Smooth muscle cell (in vitro differentiated cells): ENCODE data around the gene TADA1. TPM values are rescaled to one million over a fixed set of nuclear protein-coding genes. Genes with fewer than 3 reads are reported as not detected.

Experiments
- DNase-seq: peaks from one replicate; lab custom pipeline; 2025; ENCODE audit not compliant: unreplicated experiment; lab: John Stamatoyannopoulos, UW
- H2AFZ ChIP-seq: fragments of 200-600 bp; sonication (generic); 2 replicates; pipeline ENCODE4 v1.6.0; 2016; ENCODE audit warnings: antibody characterized with exemption, low read depth, mild to moderate bottlenecking
- H3F3A ChIP-seq: fragments of 200-600 bp; sonication (generic); 2 replicates; pipeline ENCODE4 v1.6.0; 2017; ENCODE audit warnings: antibody characterized with exemption, low read depth
- H3K27ac ChIP-seq: fragments of 200-600 bp; sonication (generic); 2 replicates; pipeline ENCODE4 v1.5.1; 2016; ENCODE audit warnings: low read depth, mild to moderate bottlenecking
- H3K27me3 ChIP-seq: fragments of 200-600 bp; sonication (generic); 2 replicates; pipeline ENCODE4 v1.6.1; 2016; ENCODE audit warnings: low read depth, mild to moderate bottlenecking
- H3K36me3 ChIP-seq: fragments of 200-600 bp; sonication (generic); 2 replicates; pipeline ENCODE4 v1.5.1; 2016; ENCODE audit warnings: low read depth
- H3K4me1 ChIP-seq: fragments of 200-600 bp; sonication (generic); 2 replicates; pipeline ENCODE4 v1.5.1; 2016; ENCODE audit warnings: low read depth
- H3K4me2 ChIP-seq: fragments of 200-600 bp; sonication (generic); 2 replicates; pipeline ENCODE4 v1.6.0; 2016; ENCODE audit warnings: mild to moderate bottlenecking
- H3K4me3 ChIP-seq: fragments of 200-600 bp; sonication (generic); 2 replicates; pipeline ENCODE4 v1.5.1; 2016; ENCODE audit warnings: mild to moderate bottlenecking
- H3K79me2 ChIP-seq: fragments of 200-600 bp; sonication (generic); 2 replicates; pipeline ENCODE4 v1.6.0; 2016; ENCODE audit warnings: low read depth, mild to moderate bottlenecking
- H3K9ac ChIP-seq: fragments of 200-600 bp; sonication (generic); 2 replicates; pipeline ENCODE4 v1.6.0; 2016; ENCODE audit warnings: low read depth
- H3K9me3 ChIP-seq: fragments of 200-600 bp; sonication (generic); replicated peaks from 2 replicates; pipeline ENCODE4 v1.5.1; 2016; ENCODE audit warnings: low read depth
- H4K20me1 ChIP-seq: fragments of 200-600 bp; sonication (generic); 2 replicates; pipeline ENCODE4 v1.6.0; 2016; ENCODE audit warnings: low read depth
- CTCF ChIP-seq: fragments of 200-600 bp; sonication (generic); IDR thresholded peaks from 2 replicates; pipeline ENCODE4 v1.5.1; 2017; ENCODE audit warnings: borderline replicate concordance, mild to moderate bottlenecking, antibody characterized with exemption; ENCODE audit not compliant: insufficient read depth, poor library complexity, severe bottlenecking
- WGBS: methylation state at CpG from one replicate; pipeline ENCODE4 v1.1.7; 2016; ENCODE audit warnings: low lambda C conversion rate; 5-methylcytosine and 5-hydroxymethylcytosine counted together
- polyA plus RNA-seq: library from polyadenylated mRNA; unstranded; fragments of >200 nt; fragmentation: Nextera tagmentation; extraction: Ambion mirVana; gene quantifications from 2 replicates; pipeline ENCODE4 v1.2.1, GENCODE V29; 2016
- total RNA-seq: library from RNA; depleted of rRNA; stranded (reverse); fragments of >200 nt; gene quantifications from 2 replicates; pipeline ENCODE4 v1.2.3, GENCODE V29; 2014

Gene TADA1
- total and polyA plus RNA-seq, 2 experiments from 2014 or later = 12.2 to 16.3 TPM

- H3K4me3 ChIP-seq = no peak overlapping the region
- no peak overlapping the region for H3K27ac ChIP-seq
- no peak overlapping the region for H3K9ac ChIP-seq
- no peak for DNase-seq
- peaks cover 1% of the 10 kb centered on the region for H3K4me1 ChIP-seq
- no peak overlapping the region for H3K4me2 ChIP-seq
- H3K79me2 ChIP-seq = peaks cover 41% of the 10 kb centered on the region
- TF ChIP-seq CTCF = no peak
- no peaks in the 10 kb centered on the region for H3F3A ChIP-seq
- H4K20me1 ChIP-seq = peaks cover 52% of the 10 kb centered on the region
- WGBS = 95% methylated on average over 3 of the region's 3 CpGs
- H2AFZ ChIP-seq = no peak overlapping the region
- no peaks in the 10 kb centered on the region for H3K9me3 ChIP-seq
- H3K27me3 ChIP-seq = no peaks in the 10 kb centered on the region
- peaks cover 4% of the 10 kb centered on the region for H3K36me3 ChIP-seq
These were observed 6.6 kb downstream of the TADA1 start for GRCh38 chr1:166869318-166870099.

DNA sequence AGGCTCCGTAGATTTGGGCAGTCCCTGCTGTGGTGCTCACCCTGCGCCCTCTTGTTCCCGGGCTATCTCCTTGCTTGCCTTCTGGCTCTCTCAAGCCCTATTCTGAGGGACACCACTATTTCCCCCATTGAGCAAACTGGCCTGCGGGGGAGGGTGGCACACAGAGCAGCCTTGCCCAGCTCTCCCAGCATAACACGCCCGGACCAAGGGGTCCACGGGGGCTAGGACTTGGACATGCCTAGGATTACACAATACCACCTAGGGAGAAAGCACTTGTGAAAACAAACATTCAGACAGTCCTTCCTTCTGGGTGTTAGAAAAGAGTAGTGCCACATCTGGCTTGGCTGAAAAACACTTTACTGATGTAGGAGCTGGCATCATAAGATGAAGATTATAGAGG lies 7.4 kb downstream of the TADA1 start:
- Histone ChIP-seq H3K4me1 (no peaks in the 10 kb centered on the region), H3K79me2 (peaks cover 34% of the 10 kb centered on the region), H3K27ac (no peak overlapping the region), H3F3A (no peaks in the 10 kb centered on the region), H3K4me3 (no peak overlapping the region), H3K9me3 (no peaks in the 10 kb centered on the region), H2AFZ (no peak overlapping the region), H3K9ac (no peak overlapping the region), H3K36me3 (peaks cover 9% of the 10 kb centered on the region), H3K27me3 (no peaks in the 10 kb centered on the region), H3K4me2 (no peak overlapping the region), H4K20me1 (peaks cover 52% of the 10 kb centered on the region)
- 94% methylated on average over 7 of the region's 7 CpGs for WGBS
- no peak for DNase-seq
- TF ChIP-seq CTCF = no peak

GRCh38 chr1:166865926-166866325 lies 10.1 kb downstream of the TADA1 start:
- Histone ChIP-seq H3K36me3 (peaks cover 15% of the 10 kb centered on the region), H3K4me2 (no peak overlapping the region), H3K9ac (no peak overlapping the region), H4K20me1 (peaks cover 26% of the 10 kb centered on the region), H3K4me3 (no peak overlapping the region), H3K27me3 (no peaks in the 10 kb centered on the region), H3F3A (peaks cover 5% of the 10 kb centered on the region), H3K9me3 (no peaks in the 10 kb centered on the region), H3K4me1 (no peaks in the 10 kb centered on the region), H3K27ac (no peak overlapping the region), H3K79me2 (peaks cover 17% of the 10 kb centered on the region), H2AFZ (no peak overlapping the region)
- WGBS = 77% methylated on average over 5 of the region's 5 CpGs
- DNase-seq = no peak
- TF ChIP-seq CTCF = no peak

- Histone ChIP-seq H3K4me3 (no peak overlapping the region), H3K9me3 (no peaks in the 10 kb centered on the region), H3K9ac (no peak overlapping the region), H4K20me1 (peaks cover 17% of the 10 kb centered on the region), H3K79me2 (no peaks in the 10 kb centered on the region), H3K4me2 (no peak overlapping the region), H3K27ac (no peak overlapping the region), H3K4me1 (no peaks in the 10 kb centered on the region), H2AFZ (no peak overlapping the region), H3K36me3 (peaks cover 10% of the 10 kb centered on the region), H3K27me3 (no peaks in the 10 kb centered on the region), H3F3A (peaks cover 9% of the 10 kb centered on the region)
- TF ChIP-seq CTCF = no peak
- 81% methylated on average over 5 of the region's 5 CpGs for WGBS
- no peak for DNase-seq
These were observed 16.5 kb downstream of the TADA1 start for GRCh38 chr1:166859597-166859996.
